Neural cell (in vitro differentiated cells): ENCODE data around the gene PLXNA4. TPM values are rescaled to one million over a fixed set of nuclear protein-coding genes. Genes with fewer than 3 reads are reported as not detected.

ENCODE experiments used
- H2AFZ ChIP-seq: fragments of 200-600, 300-800 bp; sonication (generic), shearing (Covaris generic); 2 replicates; pipeline ENCODE4 v1.6.0; 2014; ENCODE audit warnings: low read depth, mild to moderate bottlenecking, antibody characterized with exemption, low read length, moderate library complexity
- H3F3A ChIP-seq: fragments of 200-600 bp; shearing (Covaris generic); 2 replicates; pipeline ENCODE4 v1.6.1; 2016; ENCODE audit warnings: mild to moderate bottlenecking, moderate library complexity, mixed read lengths, antibody characterized with exemption, low read length; ENCODE audit not compliant: insufficient read depth, poor library complexity, severe bottlenecking
- H3K27ac ChIP-seq: fragments of 200-600, 300-800 bp; sonication (generic), shearing (Covaris generic); 2 replicates; pipeline ENCODE4 v1.5.1; 2014; ENCODE audit warnings: mild to moderate bottlenecking, low read length, moderate library complexity
- H3K27me3 ChIP-seq: fragments of 300-800, 200-600 bp; sonication (generic), shearing (Covaris generic); 2 replicates; pipeline ENCODE4 v1.6.0; 2014; ENCODE audit warnings: mild to moderate bottlenecking, low read depth, low read length, moderate library complexity; ENCODE audit not compliant: insufficient read depth
- H3K36me3 ChIP-seq: fragments of 300-800, 200-600 bp; sonication (generic), shearing (Covaris generic); 2 replicates; pipeline ENCODE4 v1.5.1; 2014; ENCODE audit warnings: mild to moderate bottlenecking, antibody characterized with exemption, low read length, moderate library complexity; ENCODE audit not compliant: insufficient read depth
- H3K4me2 ChIP-seq: fragments of 300-800, 200-600 bp; sonication (generic), shearing (Covaris generic); 2 replicates; pipeline ENCODE4 v1.6.0; 2014; ENCODE audit warnings: mild to moderate bottlenecking, low read length
- H3K4me3 ChIP-seq: fragments of 300-800, 200-600 bp; sonication (generic), shearing (Covaris generic); 2 replicates; pipeline ENCODE4 v1.5.1; 2014; ENCODE audit warnings: mild to moderate bottlenecking, low read length, moderate library complexity
- H3K79me2 ChIP-seq: fragments of 200-600 bp; shearing (Covaris generic); replicated peaks from 2 replicates; pipeline ENCODE4 v1.6.0; 2014; ENCODE audit warnings: mild to moderate bottlenecking, low read length, moderate library complexity; ENCODE audit not compliant: insufficient read depth
- H3K9ac ChIP-seq: fragments of 300-800, 200-600 bp; sonication (generic), shearing (Covaris generic); 2 replicates; pipeline ENCODE4 v1.6.1; 2016; ENCODE audit warnings: mild to moderate bottlenecking, low read length, mixed read lengths
- H3K9me2 ChIP-seq: fragments of 200-600 bp; shearing (Covaris generic); 2 replicates; pipeline ENCODE4 v1.6.1; 2016; ENCODE audit warnings: mild to moderate bottlenecking, low read length, mixed read lengths; ENCODE audit not compliant: insufficient read depth
- H3K9me3 ChIP-seq: fragments of 200-600, 300-800 bp; sonication (generic), shearing (Covaris generic); 2 replicates; pipeline ENCODE4 v1.6.1; 2016; ENCODE audit warnings: mild to moderate bottlenecking, mixed run types, low read length, moderate library complexity, mixed read lengths
- H4K20me1 ChIP-seq: fragments of 200-600 bp; shearing (Covaris generic); 2 replicates; pipeline ENCODE4 v1.6.1; 2016; ENCODE audit warnings: mild to moderate bottlenecking, mixed run types; ENCODE audit not compliant: insufficient read depth
- CTCF ChIP-seq: fragments of 450-650 bp; IDR thresholded peaks from 2 replicates; pipeline ENCODE4 v1.5.1; 2014; ENCODE audit warnings: antibody characterized with exemption, mild to moderate bottlenecking, moderate library complexity; ENCODE audit not compliant: poor library complexity, severe bottlenecking
- EP300 ChIP-seq: fragments of 450-650 bp; conservative IDR thresholded peaks from 2 replicates; pipeline ENCODE4 v1.6.1; 2014; ENCODE audit warnings: antibody characterized with exemption, mild to moderate bottlenecking, moderate library complexity; ENCODE audit not compliant: poor library complexity, severe bottlenecking
- EZH2 ChIP-seq: fragments of 200-600, 300-800 bp; shearing (Covaris generic), sonication (generic); IDR thresholded peaks from 2 replicates; pipeline ENCODE4 v1.6.1; 2014; ENCODE audit warnings: antibody characterized with exemption, low read length, borderline replicate concordance, mild to moderate bottlenecking; ENCODE audit not compliant: insufficient read depth, poor library complexity, severe bottlenecking
- MXI1 ChIP-seq: fragments of 450-650 bp; conservative IDR thresholded peaks from 2 replicates; pipeline ENCODE4 v1.6.1; 2014; ENCODE audit warnings: antibody characterized with exemption, mild to moderate bottlenecking; ENCODE audit not compliant: poor library complexity, severe bottlenecking
- POLR2AphosphoS5 ChIP-seq: IDR thresholded peaks from 2 replicates; pipeline ENCODE4 v1.6.1; 2012
- RAD21 ChIP-seq: fragments of 450-650 bp; conservative IDR thresholded peaks from 2 replicates; pipeline ENCODE4 v1.6.1; 2014; ENCODE audit warnings: antibody characterized with exemption, mild to moderate bottlenecking, moderate library complexity
- REST ChIP-seq: IDR thresholded peaks from 2 replicates; pipeline ENCODE4 v1.6.1; 2012; ENCODE audit warnings: borderline replicate concordance
- SMC3 ChIP-seq: fragments of 450-650 bp; conservative IDR thresholded peaks from 2 replicates; pipeline ENCODE4 v1.6.1; 2014; ENCODE audit warnings: antibody characterized with exemption, mild to moderate bottlenecking, moderate library complexity; ENCODE audit not compliant: poor library complexity
- TAF1 ChIP-seq: IDR thresholded peaks from 2 replicates; pipeline ENCODE4 v1.6.1; 2012; ENCODE audit warnings: low read depth
- polyA plus RNA-seq: library from polyadenylated mRNA; depleted of rRNA; stranded (reverse); fragments of >200 nt; gene quantifications from 2 replicates; pipeline ENCODE4 v1.2.3, GENCODE V29; 2014

PLXNA4 gene
- polyA plus RNA-seq, 1 donor from 2014 or later = 7.2 TPM

GRCh38 chr7:132462478-132462877, 113.8 kb downstream of the PLXNA4 start:
- Histone ChIP-seq H3K4me3 (no peak overlapping the region), H3K36me3 (no peaks in the 10 kb centered on the region), H3K9me3 (no peaks in the 10 kb centered on the region), H3F3A (no peaks in the 10 kb centered on the region), H3K4me2 (no peak overlapping the region), H3K9me2 (no peaks in the 10 kb centered on the region), H4K20me1 (no peaks in the 10 kb centered on the region), H3K79me2 (no peaks in the 10 kb centered on the region), H3K9ac (no peak overlapping the region), H2AFZ (no peak overlapping the region), H3K27me3 (no peaks in the 10 kb centered on the region), H3K27ac (no peak overlapping the region)
- TF ChIP-seq MXI1 (no peak), CTCF (no peak), POLR2AphosphoS5 (no peak), SMC3 (no peak), TAF1 (no peak), EP300 (no peak), RAD21 (no peak), EZH2 (no peak)

GRCh38 chr7:132461032-132461592, 115.2 kb downstream of the PLXNA4 start:
- H3F3A ChIP-seq = no peaks in the 10 kb centered on the region
- H3K4me2 ChIP-seq = no peak overlapping the region
- no peaks in the 10 kb centered on the region for H3K9me2 ChIP-seq
- H2AFZ ChIP-seq = no peak overlapping the region
- no peaks in the 10 kb centered on the region for H3K27me3 ChIP-seq
- no peaks in the 10 kb centered on the region for H3K36me3 ChIP-seq
- no peaks in the 10 kb centered on the region for H3K9me3 ChIP-seq
- H4K20me1 ChIP-seq = no peaks in the 10 kb centered on the region
- no peak overlapping the region for H3K9ac ChIP-seq
- no peaks in the 10 kb centered on the region for H3K79me2 ChIP-seq
- no peak overlapping the region for H3K4me3 ChIP-seq
- H3K27ac ChIP-seq = no peak overlapping the region
- TF ChIP-seq MXI1 (no peak), TAF1 (no peak), SMC3 (no peak), EP300 (no peak), EZH2 (no peak), CTCF (no peak), RAD21 (no peak), REST (no peak), POLR2AphosphoS5 (no peak)
